Nephron (organoid): ENCODE data around the gene SCN7A.

ENCODE experiments used
- H3K27ac Mint-ChIP-seq, 3 experiments: 2 replicates each; pipeline ENCODE4 v1.8.0; 2020; ENCODE audit warnings: mixed read lengths in 3 of 3, mild to moderate bottlenecking in 2 of 3, moderate library complexity in 1 of 3
- H3K27me3 Mint-ChIP-seq: 2 replicates; pipeline ENCODE4 v1.8.0; 2021; ENCODE audit warnings: low read depth, mild to moderate bottlenecking, moderate library complexity, mixed read lengths
- H3K36me3 Mint-ChIP-seq: 2 replicates; pipeline ENCODE4 v1.8.0; 2020; ENCODE audit warnings: low read depth, mixed read lengths
- H3K4me1 Mint-ChIP-seq: 2 replicates; pipeline ENCODE4 v1.8.0; 2020; ENCODE audit warnings: mixed read lengths
- H3K4me3 Mint-ChIP-seq, 3 experiments: 2 replicates each; pipeline ENCODE4 v1.8.0; 2020; ENCODE audit warnings: mild to moderate bottlenecking in 3 of 3, mixed read lengths in 3 of 3, moderate library complexity in 2 of 3
- H3K9me3 Mint-ChIP-seq: 2 replicates; pipeline ENCODE4 v1.8.0; 2020; ENCODE audit warnings: mixed read lengths
- CTCF ChIP-seq, 3 experiments: fragments of 200-600 bp; sonication (generic); IDR thresholded peaks; one replicate each; pipeline ENCODE4 v1.5.0; 2021; ENCODE audit warnings: antibody characterized with exemption in 3 of 3; ENCODE audit not compliant: unreplicated experiment in 3 of 3

Gene SCN7A

GRCh38 chr2:166494140-166494624, at the start of gene SCN7A:
TSS of gene SCN7A (minus strand) at chr2:166494249. CDS start at chr2:166477696, 16,553 bp downstream.
- H3K4me1 Mint-ChIP-seq, result peaks cover 34% of the 10 kb centered on the region
- H3K4me3 Mint-ChIP-seq, result peak within 1 kb of the TSS; percentile 77 to 83 (median 82)
- H3K9me3 Mint-ChIP-seq, result no peaks in the 10 kb centered on the region
- no peaks in the 10 kb centered on the region for H3K27me3 Mint-ChIP-seq
- peak within 1 kb of the TSS; percentile 75 to 77 (median 76) for H3K27ac Mint-ChIP-seq
- no peaks in the 10 kb centered on the region for H3K36me3 Mint-ChIP-seq
- TF ChIP-seq CTCF (IDR thresholded peaks at IDR 0.05; ENCODE audit: unreplicated experiment in 3 of 3), result no peak

GRCh38 chr2:166539340-166540162, 45.5 kb upstream of the SCN7A start:
- Mint-ChIP-seq H3K27me3 (no peaks in the 10 kb centered on the region), H3K9me3 (no peaks in the 10 kb centered on the region), H3K36me3 (no peaks in the 10 kb centered on the region), H3K27ac (no peak overlapping the region), H3K4me3 (peak overlapping the region in 2 of 3 experiments; percentile 43 to 47), H3K4me1 (peaks cover 5% of the 10 kb centered on the region)
- TF ChIP-seq CTCF (IDR thresholded peaks at IDR 0.05; ENCODE audit: unreplicated experiment in 3 of 3), result peak; percentile 80 to 94 (median 86)

GRCh38 chr2:166536111-166536510, 42.1 kb upstream of the SCN7A start:
- no peaks in the 10 kb centered on the region for H3K9me3 Mint-ChIP-seq
- no peaks in the 10 kb centered on the region for H3K27me3 Mint-ChIP-seq
- no peaks in the 10 kb centered on the region for H3K36me3 Mint-ChIP-seq
- H3K4me3 Mint-ChIP-seq, result no peak overlapping the region
- TF ChIP-seq CTCF (IDR thresholded peaks at IDR 0.05; ENCODE audit: unreplicated experiment in 3 of 3), result no peak
- no peak overlapping the region for H3K27ac Mint-ChIP-seq
- H3K4me1 Mint-ChIP-seq, result peaks cover 5% of the 10 kb centered on the region

GRCh38 chr2:166521155-166521554, 27.1 kb upstream of the SCN7A start:
- no peak for TF ChIP-seq CTCF (IDR thresholded peaks at IDR 0.05; ENCODE audit: unreplicated experiment in 3 of 3)
- H3K36me3 Mint-ChIP-seq, result no peaks in the 10 kb centered on the region
- H3K9me3 Mint-ChIP-seq, result no peaks in the 10 kb centered on the region
- H3K27ac Mint-ChIP-seq, result peak overlapping the region in 2 of 3 experiments; percentile 21 to 64
- H3K27me3 Mint-ChIP-seq, result no peaks in the 10 kb centered on the region
- no peak overlapping the region for H3K4me3 Mint-ChIP-seq
- no peaks in the 10 kb centered on the region for H3K4me1 Mint-ChIP-seq

- Mint-ChIP-seq H3K36me3 (no peaks in the 10 kb centered on the region), H3K4me3 (no peak overlapping the region), H3K27me3 (no peaks in the 10 kb centered on the region), H3K9me3 (no peaks in the 10 kb centered on the region), H3K4me1 (no peaks in the 10 kb centered on the region), H3K27ac (no peak overlapping the region)
- TF ChIP-seq CTCF (IDR thresholded peaks at IDR 0.05; ENCODE audit: unreplicated experiment in 3 of 3), result no peak
Measured at GRCh38 chr2:166520604-166521003, 26.6 kb upstream of the SCN7A start.
